HEK293 (cell line): ENCODE data around the gene JMJD7.

Experiments
- CTCF ChIP-seq: fragments of 450-650 bp; formaldehyde crosslinking; IDR thresholded peaks from 2 replicates; pipeline ENCODE4 v1.5.1; 2016; ENCODE audit warnings: missing biosample characterization, missing genetic modification characterization
- GLI4 ChIP-seq: fragments of 450-650 bp; formaldehyde crosslinking; IDR thresholded peaks from 2 replicates; pipeline ENCODE4 v1.5.1; 2016; ENCODE audit warnings: missing biosample characterization, missing genetic modification characterization
- HIC1 ChIP-seq: fragments of 450-650 bp; formaldehyde crosslinking; IDR thresholded peaks from 2 replicates; pipeline ENCODE4 v1.5.1; 2016; ENCODE audit warnings: missing biosample characterization, missing genetic modification characterization
- HOXC10 ChIP-seq: sonication (generic); formaldehyde crosslinking; IDR thresholded peaks from 2 replicates; pipeline ENCODE4 v1.8.1; 2023; ENCODE audit warnings: mild to moderate bottlenecking, missing genetic modification reagents
- INSM2 ChIP-seq: fragments of 450-650 bp; formaldehyde crosslinking; IDR thresholded peaks from 2 replicates; pipeline ENCODE4 v1.5.1; 2016; ENCODE audit warnings: missing biosample characterization, missing genetic modification characterization
- KLF17 ChIP-seq: fragments of 450-650 bp; formaldehyde crosslinking; IDR thresholded peaks from 2 replicates; pipeline ENCODE4 v1.5.1; 2016; ENCODE audit warnings: missing biosample characterization, missing genetic modification characterization
- PRDM4 ChIP-seq: fragments of 450-650 bp; formaldehyde crosslinking; IDR thresholded peaks from 2 replicates; pipeline ENCODE4 v1.5.1; 2017; ENCODE audit warnings: missing biosample characterization, missing genetic modification characterization
- SCRT2 ChIP-seq: fragments of 450-650 bp; formaldehyde crosslinking; IDR thresholded peaks from 2 replicates; pipeline ENCODE4 v1.5.1; 2016; ENCODE audit warnings: missing biosample characterization, missing genetic modification characterization
- SP2 ChIP-seq: fragments of 450-650 bp; formaldehyde crosslinking; IDR thresholded peaks from 2 replicates; pipeline ENCODE4 v1.5.1; 2016; ENCODE audit warnings: missing biosample characterization, missing genetic modification characterization
- SP7 ChIP-seq: fragments of 450-650 bp; formaldehyde crosslinking; IDR thresholded peaks from 2 replicates; pipeline ENCODE4 v1.5.1; 2016; ENCODE audit warnings: missing biosample characterization, missing genetic modification characterization
- ZBTB20 ChIP-seq: fragments of 450-650 bp; formaldehyde crosslinking; IDR thresholded peaks from 2 replicates; pipeline ENCODE4 v1.5.1; 2016; ENCODE audit warnings: missing biosample characterization, missing genetic modification characterization
- ZFHX2 ChIP-seq: fragments of 450-650 bp; formaldehyde crosslinking; conservative IDR thresholded peaks from 2 replicates; pipeline ENCODE4 v1.5.1; 2016; ENCODE audit warnings: missing biosample characterization, missing genetic modification characterization
- ZFP69B ChIP-seq: fragments of 450-650 bp; formaldehyde crosslinking; IDR thresholded peaks from 2 replicates; pipeline ENCODE4 v1.5.1; 2016; ENCODE audit warnings: missing biosample characterization, missing genetic modification characterization
- ZIC2 ChIP-seq: fragments of 450-650 bp; formaldehyde crosslinking; IDR thresholded peaks from 2 replicates; pipeline ENCODE4 v1.5.1; 2016; ENCODE audit warnings: missing biosample characterization, missing genetic modification characterization
- ZNF138 ChIP-seq: fragments of 450-650 bp; formaldehyde crosslinking; IDR thresholded peaks from 2 replicates; pipeline ENCODE4 v1.5.1; 2016; ENCODE audit warnings: missing biosample characterization, missing genetic modification characterization, borderline replicate concordance
- ZNF140 ChIP-seq: fragments of 450-650 bp; formaldehyde crosslinking; IDR thresholded peaks from 2 replicates; pipeline ENCODE4 v1.5.1; 2016; ENCODE audit warnings: missing biosample characterization, missing genetic modification characterization
- ZNF157 ChIP-seq: fragments of 450-650 bp; formaldehyde crosslinking; IDR thresholded peaks from 2 replicates; pipeline ENCODE4 v1.5.1; 2016; ENCODE audit warnings: missing biosample characterization, missing genetic modification characterization
- ZNF174 ChIP-seq: fragments of 450-650 bp; formaldehyde crosslinking; IDR thresholded peaks from 2 replicates; pipeline ENCODE4 v1.5.0; 2017; ENCODE audit warnings: missing biosample characterization, mild to moderate bottlenecking, missing genetic modification characterization
- ZNF184 ChIP-seq: fragments of 450-650 bp; IDR thresholded peaks from 2 replicates; pipeline ENCODE4 v1.5.1; 2018; ENCODE audit warnings: missing biosample characterization, mild to moderate bottlenecking, missing genetic modification characterization
- ZNF214 ChIP-seq: fragments of 450-650 bp; formaldehyde crosslinking; IDR thresholded peaks from 2 replicates; pipeline ENCODE4 v1.5.1; 2017; ENCODE audit warnings: missing biosample characterization, mild to moderate bottlenecking, missing genetic modification characterization, borderline replicate concordance
- ZNF23 ChIP-seq: fragments of 450-650 bp; formaldehyde crosslinking; IDR thresholded peaks from 2 replicates; pipeline ENCODE4 v1.5.1; 2016; ENCODE audit warnings: missing biosample characterization, missing genetic modification characterization, borderline replicate concordance
- ZNF37A ChIP-seq: fragments of 450-650 bp; IDR thresholded peaks from 2 replicates; pipeline ENCODE4 v1.5.1; 2018; ENCODE audit warnings: missing biosample characterization, missing genetic modification characterization
- ZNF501 ChIP-seq: fragments of 450-650 bp; formaldehyde crosslinking; IDR thresholded peaks from 2 replicates; pipeline ENCODE4 v1.5.1; 2016; ENCODE audit warnings: missing biosample characterization, missing genetic modification characterization
- ZNF521 ChIP-seq: fragments of 450-650 bp; formaldehyde crosslinking; IDR thresholded peaks from 2 replicates; pipeline ENCODE4 v1.5.1; 2017; ENCODE audit warnings: missing biosample characterization, mild to moderate bottlenecking, missing genetic modification characterization
- ZNF544 ChIP-seq: fragments of 450-650 bp; formaldehyde crosslinking; IDR thresholded peaks from 2 replicates; pipeline ENCODE4 v1.5.0; 2017; ENCODE audit warnings: missing biosample characterization, missing genetic modification characterization
- ZNF621 ChIP-seq: fragments of 450-650 bp; formaldehyde crosslinking; IDR thresholded peaks from 2 replicates; pipeline ENCODE4 v1.5.1; 2017; ENCODE audit warnings: missing biosample characterization, missing genetic modification characterization
- ZNF623 ChIP-seq: fragments of 450-650 bp; formaldehyde crosslinking; IDR thresholded peaks from 2 replicates; pipeline ENCODE4 v1.5.1; 2016; ENCODE audit warnings: missing biosample characterization, missing genetic modification characterization
- ZNF654 ChIP-seq: fragments of 450-650 bp; formaldehyde crosslinking; IDR thresholded peaks from 2 replicates; pipeline ENCODE4 v1.5.1; 2016; ENCODE audit warnings: low read depth, missing biosample characterization, missing genetic modification characterization
- ZNF785 ChIP-seq: fragments of 450-650 bp; formaldehyde crosslinking; IDR thresholded peaks from 2 replicates; pipeline ENCODE4 v1.5.1; 2016; ENCODE audit warnings: missing biosample characterization, missing genetic modification characterization
- ZSCAN18 ChIP-seq: fragments of 450-650 bp; formaldehyde crosslinking; IDR thresholded peaks from 2 replicates; pipeline ENCODE4 v1.5.1; 2016; ENCODE audit warnings: missing biosample characterization, missing genetic modification characterization

Gene JMJD7

GRCh38 chr15:41827290-41827879 is 507 bp upstream of the JMJD7 start (continued):
- TF ChIP-seq ZSCAN18 (tag by site-specific recombination) (no peak), ZNF623 (tag by site-specific recombination) (no peak), SP2 (peak; percentile 49), ZNF654 (tag by site-specific recombination) (no peak), ZNF157 (no peak), ZNF138 (tag by site-specific recombination) (no peak), ZNF521 (tag by site-specific recombination) (no peak), ZNF621 (tag by site-specific recombination) (no peak), INSM2 (tag by site-specific recombination) (no peak), SCRT2 (tag by site-specific recombination) (no peak), ZNF174 (tag by site-specific recombination) (no peak), ZFHX2 (peak; percentile 89), SP7 (0 out of 2 replicates have a peak, but pooled peaks have one; percentile 26), ZNF37A (tag by site-specific recombination) (no peak), ZNF214 (tag by site-specific recombination) (no peak), HOXC10 (CRISPR knock-in tag) (no peak), GLI4 (tag by site-specific recombination) (no peak), ZNF23 (tag by site-specific recombination) (no peak), ZIC2 (tag by site-specific recombination) (peak; percentile 89), PRDM4 (tag by site-specific recombination) (no peak), ZBTB20 (tag by site-specific recombination) (0 out of 2 replicates have a peak, but pooled peaks have one; percentile 21), ZFP69B (tag by site-specific recombination) (no peak), ZNF785 (tag by site-specific recombination) (no peak), KLF17 (tag by site-specific recombination) (no peak), HIC1 (tag by site-specific recombination) (no peak), ZNF544 (tag by site-specific recombination) (no peak), CTCF (tag by site-specific recombination) (no peak), ZNF184 (tag by site-specific recombination) (no peak), ZNF140 (tag by site-specific recombination) (no peak), ZNF501 (tag by site-specific recombination) (no peak)
